H7 (cell line): Measurements from ENCODE around the gene KCNQ2. TPM values are rescaled to one million over a fixed set of nuclear protein-coding genes. Genes with fewer than 3 reads are reported as not detected.
A peak's percentile ranks its signal among the peaks of the same experiment; 100 is the strongest.

Experiments used
- DNase-seq: peaks from one replicate; pipeline ENCODE4 v3.0.0; 2012
- H3K27me3 ChIP-seq: 2 replicates; pipeline ENCODE4 v1.6.0; 2011; ENCODE audit warnings: mild to moderate bottlenecking, low read length; ENCODE audit not compliant: control insufficient read depth, insufficient read depth
- H3K36me3 ChIP-seq: replicated peaks from 2 replicates; pipeline ENCODE4 v1.5.1; 2011; ENCODE audit warnings: low read length; ENCODE audit not compliant: control insufficient read depth, insufficient read depth
- H3K4me3 ChIP-seq: 2 replicates; pipeline ENCODE4 v1.5.1; 2011; ENCODE audit warnings: low read depth, mild to moderate bottlenecking, control low read depth, low read length, moderate library complexity; ENCODE audit not compliant: insufficient read depth
- total RNA-seq: library from RNA; depleted of rRNA; stranded (reverse); fragments of >200 nt; shearing (Covaris generic); gene quantifications from 2 replicates; pipeline ENCODE4 v1.2.3, GENCODE V29; 2014

KCNQ2 gene
- total RNA-seq, 1 experiment from 2014 or later: 129 TPM

- H3K4me3 ChIP-seq: no peak overlapping the region
- no peak for DNase-seq
- H3K36me3 ChIP-seq: no peaks in the 10 kb centered on the region
- H3K27me3 ChIP-seq: peaks cover 9% of the 10 kb centered on the region; the same call in 1 of the 2 replicates
These were observed 4.7 kb upstream of the KCNQ2 start for GRCh38 chr20:63477061-63477616.

- no peak overlapping the region for H3K4me3 ChIP-seq
- H3K27me3 ChIP-seq: peaks cover 9% of the 10 kb centered on the region
- peak; percentile 95 for DNase-seq
- no peaks in the 10 kb centered on the region for H3K36me3 ChIP-seq
These were observed 2.8 kb upstream of the KCNQ2 start for GRCh38 chr20:63475209-63475608.

- peaks cover 9% of the 10 kb centered on the region for H3K27me3 ChIP-seq
These were observed 1.3 kb upstream of the KCNQ2 start for GRCh38 chr20:63473555-63474449.

GRCh38 chr20:63472862-63473390 is 471 bp upstream of the KCNQ2 start:
- no peak for DNase-seq
- Histone ChIP-seq H3K36me3 (no peaks in the 10 kb centered on the region), H3K4me3 (no peak overlapping the region), H3K27me3 (peaks cover 9% of the 10 kb centered on the region)

More at GRCh38 chr20:63473555-63474449, 1.3 kb upstream of the KCNQ2 start:
- Histone ChIP-seq H3K4me3 (no peak overlapping the region), H3K36me3 (no peaks in the 10 kb centered on the region)
- DNase-seq: no peak

- H3K4me3 ChIP-seq: peak overlapping the region; percentile 80
- H3K27me3 ChIP-seq: peaks cover 9% of the 10 kb centered on the region
These were observed 806 bp downstream of the KCNQ2 start for GRCh38 chr20:63471717-63471980.

GRCh38 chr20:63471002-63471716 is 1.3 kb downstream of the KCNQ2 start:
- Histone ChIP-seq H3K4me3 (peak overlapping the region; percentile 80), H3K27me3 (peaks cover 9% of the 10 kb centered on the region), H3K36me3 (no peaks in the 10 kb centered on the region)
- DNase-seq: peak; percentile 87

More at GRCh38 chr20:63471717-63471980, 806 bp downstream of the KCNQ2 start:
- peak; percentile 93 for DNase-seq
- H3K36me3 ChIP-seq: no peaks in the 10 kb centered on the region

GRCh38 chr20:63470410-63470809 is 2.0 kb downstream of the KCNQ2 start:
- Histone ChIP-seq H3K36me3 (no peaks in the 10 kb centered on the region), H3K27me3 (peaks cover 9% of the 10 kb centered on the region), H3K4me3 (no peak overlapping the region)
- DNase-seq: no peak

GRCh38 chr20:63469713-63470101 is 2.7 kb downstream of the KCNQ2 start:
- no peak for DNase-seq
- Histone ChIP-seq H3K36me3 (no peaks in the 10 kb centered on the region), H3K4me3 (no peak overlapping the region)

GRCh38 chr20:63469019-63469712 is 3.3 kb downstream of the KCNQ2 start:
- no peak for DNase-seq
- no peak overlapping the region for H3K4me3 ChIP-seq
- peaks cover 3% of the 10 kb centered on the region for H3K27me3 ChIP-seq
- H3K36me3 ChIP-seq: no peaks in the 10 kb centered on the region

More at GRCh38 chr20:63469713-63470101, 2.7 kb downstream of the KCNQ2 start:
- peaks cover 7% of the 10 kb centered on the region for H3K27me3 ChIP-seq

- Histone ChIP-seq H3K36me3 (no peaks in the 10 kb centered on the region), H3K27me3 (no peaks in the 10 kb centered on the region; the same call in none of the 2 replicates), H3K4me3 (no peak overlapping the region)
- DNase-seq: no peak
These were observed 4.0 kb downstream of the KCNQ2 start for GRCh38 chr20:63468421-63468820.

- DNase-seq: no peak
- H3K4me3 ChIP-seq: no peak overlapping the region
- H3K27me3 ChIP-seq: no peaks in the 10 kb centered on the region; the same call in 1 of the 2 replicates
These were observed 5.0 kb downstream of the KCNQ2 start for GRCh38 chr20:63467294-63468083.

GRCh38 chr20:63466861-63467260 is 5.6 kb downstream of the KCNQ2 start:
- no peaks in the 10 kb centered on the region; the same call in 1 of the 2 replicates for H3K27me3 ChIP-seq
- no peak for DNase-seq

More at GRCh38 chr20:63467294-63468083, 5.0 kb downstream of the KCNQ2 start:
- H3K36me3 ChIP-seq: no peaks in the 10 kb centered on the region

GRCh38 chr20:63466250-63466825 is 6.1 kb downstream of the KCNQ2 start:
- Histone ChIP-seq H3K36me3 (no peaks in the 10 kb centered on the region), H3K27me3 (no peaks in the 10 kb centered on the region; the same call in 1 of the 2 replicates), H3K4me3 (no peak overlapping the region)
- no peak for DNase-seq

More at GRCh38 chr20:63466861-63467260, 5.6 kb downstream of the KCNQ2 start:
- Histone ChIP-seq H3K36me3 (no peaks in the 10 kb centered on the region), H3K4me3 (no peak overlapping the region)
